GM23338 (cell line): Measurements from ENCODE around the gene TBC1D19. TPM values are rescaled to one million over a fixed set of nuclear protein-coding genes. Genes with fewer than 3 reads are reported as not detected.

Experiments used
- ATAC-seq: fragments of 200-7000 bp; cut with Tn5 transposase; 3 replicates; pipeline ENCODE4 v1.9.1; 2020
- DNase-seq: peaks from one replicate; pipeline ENCODE4 v3.0.0-alpha.2; 2015; ENCODE audit warnings: low spot score
- H2AFZ ChIP-seq: fragments of 200-600 bp; sonication (generic); 2 replicates; pipeline ENCODE4 v1.8.0; 2016; ENCODE audit warnings: antibody characterized with exemption, mild to moderate bottlenecking, moderate library complexity
- H3F3A ChIP-seq: fragments of 200-600 bp; sonication (generic); replicated peaks from 2 replicates; pipeline ENCODE4 v1.8.0; 2017; ENCODE audit warnings: antibody characterized with exemption, mixed run types, low read depth
- H3K27ac ChIP-seq: fragments of 200-600 bp; sonication (generic); 2 replicates; pipeline ENCODE4 v1.6.1; 2016; ENCODE audit warnings: low read depth
- H3K27me3 ChIP-seq: fragments of 200-600 bp; sonication (generic); 2 replicates; pipeline ENCODE4 v1.8.0; 2016; ENCODE audit warnings: mild to moderate bottlenecking, mixed run types, moderate library complexity; ENCODE audit not compliant: insufficient read depth
- H3K36me3 ChIP-seq: fragments of 200-600 bp; sonication (generic); 2 replicates; pipeline ENCODE4 v1.8.0; 2016; ENCODE audit warnings: mild to moderate bottlenecking; ENCODE audit not compliant: insufficient read depth
- H3K4me1 ChIP-seq: fragments of 200-600 bp; sonication (generic); 2 replicates; pipeline ENCODE4 v1.8.0; 2016; ENCODE audit warnings: mild to moderate bottlenecking, moderate library complexity; ENCODE audit not compliant: insufficient read depth
- H3K4me2 ChIP-seq: fragments of 200-600 bp; sonication (generic); 2 replicates; pipeline ENCODE4 v1.7.1; 2017; ENCODE audit warnings: mixed run types
- H3K4me3 ChIP-seq: fragments of 200-600 bp; sonication (generic); 2 replicates; pipeline ENCODE4 v1.6.1; 2016; ENCODE audit warnings: mixed run types
- H3K79me2 ChIP-seq: fragments of 200-600 bp; sonication (generic); replicated peaks from 2 replicates; pipeline ENCODE4 v1.8.0; 2017; ENCODE audit warnings: mild to moderate bottlenecking; ENCODE audit not compliant: insufficient read depth
- H3K9me2 ChIP-seq: fragments of 200-600 bp; sonication (generic); 2 replicates; pipeline ENCODE4 v1.8.0; 2017; ENCODE audit not compliant: insufficient read depth
- H4K20me1 ChIP-seq: fragments of 200-600 bp; sonication (generic); replicated peaks from 2 replicates; pipeline ENCODE4 v1.8.0; 2017; ENCODE audit warnings: mild to moderate bottlenecking; ENCODE audit not compliant: insufficient read depth
- H3K27ac Mint-ChIP-seq: 2 replicates; pipeline ENCODE4 v1.8.0; 2020; ENCODE audit warnings: inconsistent platforms, mild to moderate bottlenecking, moderate library complexity, mixed read lengths
- H3K27me3 Mint-ChIP-seq: 3 replicates; pipeline ENCODE4 v1.8.0; 2022; ENCODE audit warnings: low read depth, mild to moderate bottlenecking, moderate library complexity, mixed read lengths, inconsistent platforms; ENCODE audit not compliant: insufficient read depth, poor library complexity
- H3K36me3 Mint-ChIP-seq: 3 replicates; pipeline ENCODE4 v1.8.0; 2021; ENCODE audit warnings: low read depth, mild to moderate bottlenecking, inconsistent platforms, moderate library complexity, mixed read lengths
- H3K4me1 Mint-ChIP-seq: 3 replicates; pipeline ENCODE4 v1.8.0; 2020; ENCODE audit warnings: mild to moderate bottlenecking, inconsistent platforms, mixed read lengths
- H3K4me3 Mint-ChIP-seq: 3 replicates; pipeline ENCODE4 v1.8.0; 2021; ENCODE audit warnings: moderate library complexity, mild to moderate bottlenecking, inconsistent platforms, mixed read lengths
- H3K9me3 Mint-ChIP-seq: 3 replicates; pipeline ENCODE4 v1.8.0; 2020; ENCODE audit warnings: moderate library complexity, mild to moderate bottlenecking, inconsistent platforms, mixed read lengths
- CREB1 ChIP-seq: fragments of 250-450 bp; sonication (Bioruptor Pico); IDR thresholded peaks from 2 replicates; pipeline ENCODE4 v1.5.0; 2020; ENCODE audit warnings: low read depth, mild to moderate bottlenecking, moderate library complexity
- ETS1 ChIP-seq: IDR thresholded peaks from 2 replicates; pipeline ENCODE4 v1.6.1; 2016; ENCODE audit warnings: antibody characterized with exemption
- EZH2 ChIP-seq: fragments of 200-600 bp; sonication (generic); IDR thresholded peaks from one replicate; pipeline ENCODE4 v1.8.0; 2017; ENCODE audit warnings: antibody characterized with exemption, mild to moderate bottlenecking, low read depth; ENCODE audit not compliant: unreplicated experiment
- EZH2phosphoT487 ChIP-seq: fragments of 200-600 bp; sonication (generic); IDR thresholded peaks from one replicate; pipeline ENCODE4 v1.8.1; 2018; ENCODE audit warnings: antibody characterized with exemption; ENCODE audit not compliant: unreplicated experiment
- JUNB ChIP-seq: IDR thresholded peaks from one replicate; pipeline ENCODE4 v1.6.1; 2016; ENCODE audit warnings: antibody characterized with exemption; ENCODE audit not compliant: unreplicated experiment
- NANOG ChIP-seq: IDR thresholded peaks from 2 replicates; pipeline ENCODE4 v1.6.1; 2016; ENCODE audit warnings: antibody characterized with exemption, borderline replicate concordance
- POLR2AphosphoS5 ChIP-seq: IDR thresholded peaks from 2 replicates; pipeline ENCODE4 v1.6.1; 2016; ENCODE audit warnings: antibody characterized with exemption, low read depth
- STAT1 ChIP-seq: IDR thresholded peaks from one replicate; pipeline ENCODE4 v1.6.1; 2016; ENCODE audit warnings: antibody characterized with exemption; ENCODE audit not compliant: unreplicated experiment
- ZNF114 ChIP-seq: fragments of 250-450 bp; sonication (Bioruptor Pico); IDR thresholded peaks from 2 replicates; pipeline ENCODE4 v1.5.0; 2020; ENCODE audit warnings: mild to moderate bottlenecking, moderate library complexity
- ZNF331 ChIP-seq: fragments of 250-450 bp; sonication (Bioruptor Pico); IDR thresholded peaks from 2 replicates; pipeline ENCODE4 v1.5.0; 2020; ENCODE audit warnings: low read depth, mild to moderate bottlenecking, moderate library complexity
- ZNF462 ChIP-seq: fragments of 250-450 bp; sonication (Bioruptor Pico); IDR thresholded peaks from 2 replicates; pipeline ENCODE4 v1.5.0; 2020; ENCODE audit warnings: mild to moderate bottlenecking, moderate library complexity
- polyA plus RNA-seq: library from polyadenylated mRNA; unstranded; fragments of >200 nt; fragmentation: Nextera tagmentation; extraction: Ambion mirVana; gene quantifications from 2 replicates; pipeline ENCODE4 v1.2.1, GENCODE V29; 2016
- total RNA-seq: library from RNA; depleted of rRNA; stranded (reverse); fragments of >200 nt; shearing (Covaris generic); gene quantifications from 2 replicates; pipeline ENCODE4 v1.2.3, GENCODE V29; 2014
- TF ChIP-seq, protein P1 (sequence below): IDR thresholded peaks from one replicate; pipeline ENCODE4 v1.6.1; 2018; ENCODE audit warnings: antibody characterized with exemption; ENCODE audit not compliant: unreplicated experiment
- TF ChIP-seq, protein P2 (sequence below), 2 experiments: fragments of 200-600 bp in 1 of 2; sonication (generic) in 1 of 2; conservative IDR thresholded peaks; 2 replicates each; pipeline versions ENCODE4 v1.5.1 to v1.6.1; 2016 to 2017; ENCODE audit warnings: antibody characterized with exemption in 2 of 2, low read depth in 2 of 2, mild to moderate bottlenecking in 2 of 2, moderate library complexity in 1 of 2

Gene TBC1D19
- total and polyA plus RNA-seq, 2 experiments from 2014 or later = 1.9 to 4.3 TPM

DNA sequence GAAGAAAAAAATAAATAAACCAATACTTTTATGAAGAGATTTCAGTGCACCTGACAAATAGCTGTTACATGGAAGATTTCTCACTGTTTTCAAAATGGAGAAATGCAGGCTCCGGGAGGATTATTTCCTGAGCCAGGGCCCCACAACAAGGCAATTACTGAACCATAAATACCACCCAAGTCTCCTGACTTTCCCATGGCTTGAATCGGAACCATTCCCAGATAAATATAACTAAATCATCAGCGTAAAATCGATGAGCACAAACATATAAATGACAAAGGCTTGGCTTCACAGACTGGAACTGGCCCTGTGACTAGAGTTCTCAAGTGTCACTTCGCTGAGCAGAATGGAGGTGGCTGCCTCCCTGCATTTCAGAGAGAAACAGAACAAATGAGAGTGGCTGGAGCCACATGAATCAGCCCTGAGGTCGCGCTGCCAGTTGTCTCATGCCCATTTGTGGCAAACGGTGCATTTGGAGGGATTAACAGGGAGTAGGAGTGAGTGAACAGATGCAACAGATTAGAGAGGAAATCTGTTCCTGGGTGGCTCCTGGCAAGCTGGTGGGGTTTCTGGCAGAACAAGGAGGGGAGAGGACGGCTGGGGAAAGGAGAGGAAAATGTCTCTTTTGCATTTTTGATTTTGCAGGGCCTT, 219.5 kb downstream of the TBC1D19 start:
- Mint-ChIP-seq H3K9me3 (no peaks in the 10 kb centered on the region), H3K36me3 (no peaks in the 10 kb centered on the region), H3K4me3 (no peak overlapping the region), H3K27ac (peak overlapping the region; percentile 61), H3K27me3 (peaks cover 4% of the 10 kb centered on the region), H3K4me1 (peaks cover 10% of the 10 kb centered on the region)
- ATAC-seq (peak; percentile 65), DNase-seq (peak; percentile 20)
- Histone ChIP-seq H3K9me2 (no peaks in the 10 kb centered on the region), H3K4me1 (0 out of 2 replicates have a peak, but pooled peaks cover 3% of the 10 kb centered on the region), H3K4me3 (no peak overlapping the region), H2AFZ (peak overlapping the region; percentile 95), H4K20me1 (no peaks in the 10 kb centered on the region), H3K36me3 (no peaks in the 10 kb centered on the region), H3F3A (no peaks in the 10 kb centered on the region), H3K79me2 (no peaks in the 10 kb centered on the region), H3K27me3 (no peaks in the 10 kb centered on the region), H3K4me2 (peak overlapping the region; percentile 65), H3K27ac (no peak overlapping the region)
- TF ChIP-seq EZH2phosphoT487 (no peak), ZNF462 (CRISPR knock-in tag) (no peak), ZNF331 (CRISPR knock-in tag) (no peak), CREB1 (CRISPR knock-in tag) (no peak), POLR2AphosphoS5 (no peak), NANOG (no peak), ETS1 (no peak), EZH2 (no peak), JUNB (no peak), STAT1 (no peak), ZNF114 (no peak)
- TF ChIP-seq, protein P1, sequence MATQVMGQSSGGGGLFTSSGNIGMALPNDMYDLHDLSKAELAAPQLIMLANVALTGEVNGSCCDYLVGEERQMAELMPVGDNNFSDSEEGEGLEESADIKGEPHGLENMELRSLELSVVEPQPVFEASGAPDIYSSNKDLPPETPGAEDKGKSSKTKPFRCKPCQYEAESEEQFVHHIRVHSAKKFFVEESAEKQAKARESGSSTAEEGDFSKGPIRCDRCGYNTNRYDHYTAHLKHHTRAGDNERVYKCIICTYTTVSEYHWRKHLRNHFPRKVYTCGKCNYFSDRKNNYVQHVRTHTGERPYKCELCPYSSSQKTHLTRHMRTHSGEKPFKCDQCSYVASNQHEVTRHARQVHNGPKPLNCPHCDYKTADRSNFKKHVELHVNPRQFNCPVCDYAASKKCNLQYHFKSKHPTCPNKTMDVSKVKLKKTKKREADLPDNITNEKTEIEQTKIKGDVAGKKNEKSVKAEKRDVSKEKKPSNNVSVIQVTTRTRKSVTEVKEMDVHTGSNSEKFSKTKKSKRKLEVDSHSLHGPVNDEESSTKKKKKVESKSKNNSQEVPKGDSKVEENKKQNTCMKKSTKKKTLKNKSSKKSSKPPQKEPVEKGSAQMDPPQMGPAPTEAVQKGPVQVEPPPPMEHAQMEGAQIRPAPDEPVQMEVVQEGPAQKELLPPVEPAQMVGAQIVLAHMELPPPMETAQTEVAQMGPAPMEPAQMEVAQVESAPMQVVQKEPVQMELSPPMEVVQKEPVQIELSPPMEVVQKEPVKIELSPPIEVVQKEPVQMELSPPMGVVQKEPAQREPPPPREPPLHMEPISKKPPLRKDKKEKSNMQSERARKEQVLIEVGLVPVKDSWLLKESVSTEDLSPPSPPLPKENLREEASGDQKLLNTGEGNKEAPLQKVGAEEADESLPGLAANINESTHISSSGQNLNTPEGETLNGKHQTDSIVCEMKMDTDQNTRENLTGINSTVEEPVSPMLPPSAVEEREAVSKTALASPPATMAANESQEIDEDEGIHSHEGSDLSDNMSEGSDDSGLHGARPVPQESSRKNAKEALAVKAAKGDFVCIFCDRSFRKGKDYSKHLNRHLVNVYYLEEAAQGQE = no peak
- TF ChIP-seq, protein P2, sequence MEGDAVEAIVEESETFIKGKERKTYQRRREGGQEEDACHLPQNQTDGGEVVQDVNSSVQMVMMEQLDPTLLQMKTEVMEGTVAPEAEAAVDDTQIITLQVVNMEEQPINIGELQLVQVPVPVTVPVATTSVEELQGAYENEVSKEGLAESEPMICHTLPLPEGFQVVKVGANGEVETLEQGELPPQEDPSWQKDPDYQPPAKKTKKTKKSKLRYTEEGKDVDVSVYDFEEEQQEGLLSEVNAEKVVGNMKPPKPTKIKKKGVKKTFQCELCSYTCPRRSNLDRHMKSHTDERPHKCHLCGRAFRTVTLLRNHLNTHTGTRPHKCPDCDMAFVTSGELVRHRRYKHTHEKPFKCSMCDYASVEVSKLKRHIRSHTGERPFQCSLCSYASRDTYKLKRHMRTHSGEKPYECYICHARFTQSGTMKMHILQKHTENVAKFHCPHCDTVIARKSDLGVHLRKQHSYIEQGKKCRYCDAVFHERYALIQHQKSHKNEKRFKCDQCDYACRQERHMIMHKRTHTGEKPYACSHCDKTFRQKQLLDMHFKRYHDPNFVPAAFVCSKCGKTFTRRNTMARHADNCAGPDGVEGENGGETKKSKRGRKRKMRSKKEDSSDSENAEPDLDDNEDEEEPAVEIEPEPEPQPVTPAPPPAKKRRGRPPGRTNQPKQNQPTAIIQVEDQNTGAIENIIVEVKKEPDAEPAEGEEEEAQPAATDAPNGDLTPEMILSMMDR (conservative IDR thresholded peaks at IDR 0.05; ENCODE audit: low read depth in 2 of 2) = no peak
